ENCODE data around the gene LEFTY1. TPM values are rescaled to one million over a fixed set of nuclear protein-coding genes. Genes with fewer than 3 reads are reported as not detected.

The LEFTY1 gene
- total RNA-seq, 2 donors from 2014 or later = 0.68 TPM; not detected in 1

GRCh38 chr1:225855503-225856300 is 33.2 kb downstream of the LEFTY1 start:
- ATAC-seq = peak; percentile 75
- H3K9me3 ChIP-seq (ENCODE audit: control insufficient read depth, low read length, poor library complexity, severe bottlenecking) = no peaks in the 10 kb centered on the region
- H3K4me1 Mint-ChIP-seq = peaks cover 41% of the 10 kb centered on the region
- peak overlapping the region; percentile 90 for H3K27ac Mint-ChIP-seq
- no peaks in the 10 kb centered on the region for H3K27me3 Mint-ChIP-seq
- H3K36me3 Mint-ChIP-seq (ENCODE audit: low read depth) = peaks cover 14% of the 10 kb centered on the region
- H3K4me3 Mint-ChIP-seq = no peak overlapping the region
- no peak for DNase-seq

GRCh38 chr1:225853441-225853840 is 35.5 kb downstream of the LEFTY1 start:
- DNase-seq (no peak), ATAC-seq (no peak)
- H3K36me3 Mint-ChIP-seq (ENCODE audit: low read depth) = peaks cover 8% of the 10 kb centered on the region
- H3K9me3 ChIP-seq (ENCODE audit: control insufficient read depth, low read length, poor library complexity, severe bottlenecking) = no peaks in the 10 kb centered on the region
- no peaks in the 10 kb centered on the region for H3K27me3 Mint-ChIP-seq
- peaks cover 49% of the 10 kb centered on the region for H3K4me1 Mint-ChIP-seq
- H3K27ac Mint-ChIP-seq = peak overlapping the region; percentile 90
- H3K4me3 Mint-ChIP-seq = no peak overlapping the region

- no peaks in the 10 kb centered on the region for H3K27me3 Mint-ChIP-seq
- no peaks in the 10 kb centered on the region for H3K9me3 ChIP-seq (ENCODE audit: control insufficient read depth, low read length, poor library complexity, severe bottlenecking)
- DNase-seq = no peak
- H3K36me3 Mint-ChIP-seq (ENCODE audit: low read depth) = peaks cover 8% of the 10 kb centered on the region
- peak overlapping the region; percentile 90 for H3K27ac Mint-ChIP-seq
- H3K4me1 Mint-ChIP-seq = peaks cover 50% of the 10 kb centered on the region
- H3K4me3 Mint-ChIP-seq = peak overlapping the region; percentile 25
- ATAC-seq = no peak
These were observed 36.4 kb downstream of the LEFTY1 start for GRCh38 chr1:225852413-225853124.

GRCh38 chr1:225851805-225852204 is 37.1 kb downstream of the LEFTY1 start:
- ATAC-seq = no peak
- Mint-ChIP-seq H3K4me3 (peak overlapping the region; percentile 25), H3K4me1 (peaks cover 50% of the 10 kb centered on the region), H3K27me3 (no peaks in the 10 kb centered on the region), H3K36me3 (ENCODE audit: low read depth) (peaks cover 8% of the 10 kb centered on the region), H3K27ac (peak overlapping the region; percentile 90)
- no peaks in the 10 kb centered on the region for H3K9me3 ChIP-seq (ENCODE audit: control insufficient read depth, low read length, poor library complexity, severe bottlenecking)
- DNase-seq = no peak

GRCh38 chr1:225850370-225850769 is 38.6 kb downstream of the LEFTY1 start:
- Mint-ChIP-seq H3K27me3 (no peaks in the 10 kb centered on the region), H3K4me1 (peaks cover 47% of the 10 kb centered on the region), H3K4me3 (no peak overlapping the region), H3K27ac (peak overlapping the region; percentile 90), H3K36me3 (ENCODE audit: low read depth) (peaks cover 8% of the 10 kb centered on the region)
- no peak for ATAC-seq
- H3K9me3 ChIP-seq (ENCODE audit: control insufficient read depth, low read length, poor library complexity, severe bottlenecking) = no peaks in the 10 kb centered on the region
- DNase-seq = no peak

GRCh38 chr1:225849925-225850324 is 39.0 kb downstream of the LEFTY1 start:
- Mint-ChIP-seq H3K27me3 (no peaks in the 10 kb centered on the region), H3K36me3 (ENCODE audit: low read depth) (peaks cover 8% of the 10 kb centered on the region), H3K4me1 (peaks cover 46% of the 10 kb centered on the region), H3K4me3 (no peak overlapping the region), H3K27ac (peak overlapping the region; percentile 90)
- H3K9me3 ChIP-seq (ENCODE audit: control insufficient read depth, low read length, poor library complexity, severe bottlenecking) = no peaks in the 10 kb centered on the region
- DNase-seq = no peak
- no peak for ATAC-seq

- no peak for DNase-seq
- no peaks in the 10 kb centered on the region for H3K9me3 ChIP-seq (ENCODE audit: control insufficient read depth, low read length, poor library complexity, severe bottlenecking)
- Mint-ChIP-seq H3K4me3 (peak overlapping the region; percentile 1), H3K27me3 (no peaks in the 10 kb centered on the region), H3K36me3 (ENCODE audit: low read depth) (peaks cover 2% of the 10 kb centered on the region), H3K4me1 (peaks cover 40% of the 10 kb centered on the region), H3K27ac (peak overlapping the region; percentile 90)
- ATAC-seq = peak; percentile 54
These were observed 40.7 kb downstream of the LEFTY1 start for GRCh38 chr1:225848030-225848955.

- H3K4me3 Mint-ChIP-seq = no peak overlapping the region
- peaks cover 41% of the 10 kb centered on the region for H3K4me1 Mint-ChIP-seq
- H3K27ac Mint-ChIP-seq = peak overlapping the region; percentile 90
These were observed 41.3 kb downstream of the LEFTY1 start for GRCh38 chr1:225847610-225848009.

GRCh38 chr1:225846331-225847310 is 42.3 kb downstream of the LEFTY1 start:
- DNase-seq (no peak), ATAC-seq (no peak)
- Mint-ChIP-seq H3K4me3 (no peak overlapping the region), H3K36me3 (ENCODE audit: low read depth) (peaks cover 2% of the 10 kb centered on the region), H3K27ac (peak overlapping the region; percentile 39), H3K4me1 (peaks cover 37% of the 10 kb centered on the region), H3K27me3 (no peaks in the 10 kb centered on the region)
- no peaks in the 10 kb centered on the region for H3K9me3 ChIP-seq (ENCODE audit: control insufficient read depth, low read length, poor library complexity, severe bottlenecking)

More at GRCh38 chr1:225847610-225848009, 41.3 kb downstream of the LEFTY1 start:
- no peaks in the 10 kb centered on the region for H3K27me3 Mint-ChIP-seq
- H3K36me3 Mint-ChIP-seq (ENCODE audit: low read depth) = peaks cover 2% of the 10 kb centered on the region
- DNase-seq (no peak), ATAC-seq (no peak)
- H3K9me3 ChIP-seq (ENCODE audit: control insufficient read depth, low read length, poor library complexity, severe bottlenecking) = no peaks in the 10 kb centered on the region

- Mint-ChIP-seq H3K27ac (peak overlapping the region; percentile 24), H3K4me3 (no peak overlapping the region), H3K36me3 (ENCODE audit: low read depth) (no peaks in the 10 kb centered on the region), H3K4me1 (peaks cover 35% of the 10 kb centered on the region), H3K27me3 (no peaks in the 10 kb centered on the region)
- ATAC-seq = peak; percentile 36
- DNase-seq = no peak
- no peaks in the 10 kb centered on the region for H3K9me3 ChIP-seq (ENCODE audit: control insufficient read depth, low read length, poor library complexity, severe bottlenecking)
These were observed 43.2 kb downstream of the LEFTY1 start for GRCh38 chr1:225845571-225846259.

GRCh38 chr1:225845097-225845496 is 43.8 kb downstream of the LEFTY1 start:
- peaks cover 36% of the 10 kb centered on the region for H3K4me1 Mint-ChIP-seq
- H3K27ac Mint-ChIP-seq = peak overlapping the region; percentile 24
- no peak overlapping the region for H3K4me3 Mint-ChIP-seq
- no peak for DNase-seq
- H3K27me3 Mint-ChIP-seq = no peaks in the 10 kb centered on the region
- no peaks in the 10 kb centered on the region for H3K36me3 Mint-ChIP-seq (ENCODE audit: low read depth)
- ATAC-seq = no peak
- no peaks in the 10 kb centered on the region for H3K9me3 ChIP-seq (ENCODE audit: control insufficient read depth, low read length, poor library complexity, severe bottlenecking)
